ENCODE measurements around the gene RPL15. TPM values are rescaled to one million over a fixed set of nuclear protein-coding genes. Genes with fewer than 3 reads are reported as not detected.

Gene RPL15
- total and polyA plus RNA-seq, 10 of the 15 experiments (the other 5 are each of a cell fraction or from before 2014, with no cell fraction given): 2,885 to 10,761 (median 4,017) TPM

DNA sequence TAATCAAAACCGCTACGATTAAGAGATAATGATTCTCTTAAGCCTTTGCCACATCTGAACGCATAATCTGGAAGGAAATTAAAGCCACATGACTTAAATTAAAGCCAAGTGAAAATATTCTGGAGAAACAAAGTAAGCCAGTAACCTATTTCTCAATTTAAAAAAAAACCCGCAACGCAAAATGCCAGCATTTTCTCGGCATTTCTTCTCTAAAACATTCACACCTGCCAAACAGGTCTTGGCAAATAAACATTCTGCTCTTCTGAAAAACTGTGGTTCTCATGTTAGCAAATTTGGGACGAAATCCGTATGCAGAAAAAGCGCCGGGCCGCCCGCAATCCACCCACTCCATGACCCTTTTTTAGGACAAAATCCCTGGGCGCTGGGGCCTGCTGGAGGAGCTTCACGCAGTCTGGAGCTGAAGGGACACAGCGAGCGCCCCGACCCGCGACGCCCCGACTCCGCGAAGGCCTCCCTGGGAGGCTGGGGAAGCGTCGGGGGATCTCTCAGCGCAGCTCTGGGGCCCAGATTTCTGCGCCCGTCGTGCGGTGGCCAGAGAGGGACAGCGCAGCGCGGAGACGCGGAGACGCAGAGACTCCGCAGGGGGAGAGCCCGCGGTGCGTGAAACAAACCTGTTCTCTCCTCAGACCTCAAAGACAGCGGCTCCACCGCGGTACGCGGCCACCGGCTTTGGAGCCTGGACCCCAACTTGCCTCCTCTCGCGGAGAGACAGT lies 613 bp upstream of the RPL15 start (continued):
- TF ChIP-seq, protein P1, sequence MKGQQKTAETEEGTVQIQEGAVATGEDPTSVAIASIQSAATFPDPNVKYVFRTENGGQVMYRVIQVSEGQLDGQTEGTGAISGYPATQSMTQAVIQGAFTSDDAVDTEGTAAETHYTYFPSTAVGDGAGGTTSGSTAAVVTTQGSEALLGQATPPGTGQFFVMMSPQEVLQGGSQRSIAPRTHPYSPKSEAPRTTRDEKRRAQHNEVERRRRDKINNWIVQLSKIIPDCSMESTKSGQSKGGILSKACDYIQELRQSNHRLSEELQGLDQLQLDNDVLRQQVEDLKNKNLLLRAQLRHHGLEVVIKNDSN (IDR thresholded peaks at IDR 0.05; ENCODE audit: borderline replicate concordance, extremely low read length, insufficient read depth, low read depth, low read length): no peak
- TF ChIP-seq EGR1 (IDR thresholded peaks at IDR 0.05; ENCODE audit: borderline replicate concordance in 1 of 2, low read depth in 2 of 2, low read length in 2 of 2) (no peak), ZNF24 (IDR thresholded peaks at IDR 0.05) (0 out of 2 replicates have a peak, but pooled peaks have one; percentile 26), MTA3 (IDR thresholded peaks at IDR 0.05; ENCODE audit: borderline replicate concordance, low read length) (no peak), ZNF207 (IDR thresholded peaks at IDR 0.05; ENCODE audit: borderline replicate concordance) (no peak), BACH1 (IDR thresholded peaks at IDR 0.05; ENCODE audit: borderline replicate concordance) (peak; percentile 52), SMARCA5 (IDR thresholded peaks at IDR 0.05) (peak; percentile 12; the same call in 1 of the 2 replicates), SIX5 (IDR thresholded peaks at IDR 0.05; ENCODE audit: low read depth, low read length, severe bottlenecking) (no peak), FOXM1 (IDR thresholded peaks at IDR 0.05; ENCODE audit: low read depth, low read length) (no peak), NR2F1 (conservative IDR thresholded peaks at IDR 0.05) (0 out of 2 replicates have a peak, but pooled peaks have one; percentile 40), IKZF1 (conservative IDR thresholded peaks at IDR 0.05) (no peak), IKZF2 (IDR thresholded peaks at IDR 0.05) (no peak), NFIC (IDR thresholded peaks at IDR 0.05; ENCODE audit: low read depth, low read length) (no peak), LARP7 (IDR thresholded peaks at IDR 0.05) (peak; percentile 31), CBX5 (IDR thresholded peaks at IDR 0.05; ENCODE audit: low read depth) (no peak; the same call in none of the 2 replicates), EP300 (IDR thresholded peaks at IDR 0.05; ENCODE audit: borderline replicate concordance in 1 of 2, control insufficient read depth in 1 of 2, low read depth in 2 of 2, low read length in 2 of 2) (no peak), NFYB (IDR thresholded peaks at IDR 0.05; ENCODE audit: insufficient read depth, low read depth, low read length) (no peak), POLR2A (IDR thresholded peaks at IDR 0.05; ENCODE audit: low read depth, low read length) (no peak), MXI1 (IDR thresholded peaks at IDR 0.05; ENCODE audit: low read depth, low read length) (0 out of 2 replicates have a peak, but pooled peaks have one; percentile 3), CHD1 (IDR thresholded peaks at IDR 0.05; ENCODE audit: low read depth, low read length) (no peak), BHLHE40 (IDR thresholded peaks at IDR 0.05; ENCODE audit: borderline replicate concordance in 1 of 2, low read depth in 2 of 2, low read length in 1 of 2) (0 out of 4 replicates have a peak, but pooled peaks of 1 of the 2 experiments have one; percentile 52), CBFB (IDR thresholded peaks at IDR 0.05; ENCODE audit: low read depth) (no peak), ZNF274 (IDR thresholded peaks at IDR 0.05; ENCODE audit: insufficient read depth, insufficient read length) (no peak), DPF2 (IDR thresholded peaks at IDR 0.05) (peak; percentile 56), HDGF (IDR thresholded peaks at IDR 0.05) (no peak), ETV6 (conservative IDR thresholded peaks at IDR 0.05 in 1 of 2, IDR thresholded peaks at IDR 0.05 in 1 of 2; ENCODE audit: borderline replicate concordance in 1 of 2, low read depth in 1 of 2) (no peak), SIN3A (IDR thresholded peaks at IDR 0.05; ENCODE audit: low read depth, low read length) (no peak), TARDBP (IDR thresholded peaks at IDR 0.05; ENCODE audit: borderline replicate concordance) (no peak)
- TF ChIP-seq, protein P2, sequence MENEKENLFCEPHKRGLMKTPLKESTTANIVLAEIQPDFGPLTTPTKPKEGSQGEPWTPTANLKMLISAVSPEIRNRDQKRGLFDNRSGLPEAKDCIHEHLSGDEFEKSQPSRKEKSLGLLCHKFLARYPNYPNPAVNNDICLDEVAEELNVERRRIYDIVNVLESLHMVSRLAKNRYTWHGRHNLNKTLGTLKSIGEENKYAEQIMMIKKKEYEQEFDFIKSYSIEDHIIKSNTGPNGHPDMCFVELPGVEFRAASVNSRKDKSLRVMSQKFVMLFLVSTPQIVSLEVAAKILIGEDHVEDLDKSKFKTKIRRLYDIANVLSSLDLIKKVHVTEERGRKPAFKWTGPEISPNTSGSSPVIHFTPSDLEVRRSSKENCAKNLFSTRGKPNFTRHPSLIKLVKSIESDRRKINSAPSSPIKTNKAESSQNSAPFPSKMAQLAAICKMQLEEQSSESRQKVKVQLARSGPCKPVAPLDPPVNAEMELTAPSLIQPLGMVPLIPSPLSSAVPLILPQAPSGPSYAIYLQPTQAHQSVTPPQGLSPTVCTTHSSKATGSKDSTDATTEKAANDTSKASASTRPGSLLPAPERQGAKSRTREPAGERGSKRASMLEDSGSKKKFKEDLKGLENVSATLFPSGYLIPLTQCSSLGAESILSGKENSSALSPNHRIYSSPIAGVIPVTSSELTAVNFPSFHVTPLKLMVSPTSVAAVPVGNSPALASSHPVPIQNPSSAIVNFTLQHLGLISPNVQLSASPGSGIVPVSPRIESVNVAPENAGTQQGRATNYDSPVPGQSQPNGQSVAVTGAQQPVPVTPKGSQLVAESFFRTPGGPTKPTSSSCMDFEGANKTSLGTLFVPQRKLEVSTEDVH (IDR thresholded peaks at IDR 0.05; ENCODE audit: low read depth, partially characterized antibody): no peak
